ENCODE data around the gene RPS6KA6.
A peak's percentile ranks its signal among the peaks of the same experiment; 100 is the strongest.

RPS6KA6 gene

GRCh38 chrX:84186603-84187532 is 1.1 kb downstream of the RPS6KA6 start:
- Mint-ChIP-seq H3K36me3 (ENCODE audit: low read depth) (no peaks in the 10 kb centered on the region), H3K4me1 (ENCODE audit: low read depth) (no peaks in the 10 kb centered on the region), H3K9me3 (no peaks in the 10 kb centered on the region), H3K27me3 (ENCODE audit: low read depth) (peaks cover 7% of the 10 kb centered on the region), H3K27ac (no peak overlapping the region), H3K4me3 (peak overlapping the region; percentile 46)
- DNase-seq (ENCODE audit: low spot score), result no peak

GRCh38 chrX:84182516-84182915 is 5.5 kb downstream of the RPS6KA6 start:
- Mint-ChIP-seq H3K36me3 (ENCODE audit: low read depth) (no peaks in the 10 kb centered on the region), H3K4me1 (ENCODE audit: low read depth) (no peaks in the 10 kb centered on the region), H3K27me3 (ENCODE audit: low read depth) (peaks cover 7% of the 10 kb centered on the region), H3K4me3 (no peak overlapping the region), H3K27ac (no peak overlapping the region), H3K9me3 (no peaks in the 10 kb centered on the region)
- no peak for DNase-seq (ENCODE audit: low spot score)

DNA sequence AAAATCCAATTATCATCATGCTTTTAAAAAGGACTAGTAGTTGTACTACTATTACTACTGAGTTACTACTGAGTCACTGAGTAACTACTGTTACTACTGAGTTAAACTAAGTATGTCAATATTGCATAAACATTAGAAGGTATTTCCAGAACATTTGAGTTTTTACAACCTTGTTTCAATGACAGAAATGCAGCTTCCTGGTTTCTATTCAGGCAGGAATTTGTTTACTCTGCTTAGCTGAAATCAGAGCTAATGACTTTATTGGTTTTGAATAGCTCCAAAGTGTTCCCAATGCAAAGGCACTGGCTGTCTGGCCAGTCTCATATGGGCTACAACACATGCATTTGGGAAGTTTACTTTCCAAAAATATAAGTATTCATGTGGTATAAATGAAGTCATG is 12.0 kb downstream of the RPS6KA6 start:
- Mint-ChIP-seq H3K4me3 (no peak overlapping the region), H3K27me3 (ENCODE audit: low read depth) (no peaks in the 10 kb centered on the region), H3K27ac (no peak overlapping the region), H3K9me3 (no peaks in the 10 kb centered on the region), H3K4me1 (ENCODE audit: low read depth) (no peaks in the 10 kb centered on the region), H3K36me3 (ENCODE audit: low read depth) (no peaks in the 10 kb centered on the region)
- DNase-seq (ENCODE audit: low spot score), result no peak

DNA sequence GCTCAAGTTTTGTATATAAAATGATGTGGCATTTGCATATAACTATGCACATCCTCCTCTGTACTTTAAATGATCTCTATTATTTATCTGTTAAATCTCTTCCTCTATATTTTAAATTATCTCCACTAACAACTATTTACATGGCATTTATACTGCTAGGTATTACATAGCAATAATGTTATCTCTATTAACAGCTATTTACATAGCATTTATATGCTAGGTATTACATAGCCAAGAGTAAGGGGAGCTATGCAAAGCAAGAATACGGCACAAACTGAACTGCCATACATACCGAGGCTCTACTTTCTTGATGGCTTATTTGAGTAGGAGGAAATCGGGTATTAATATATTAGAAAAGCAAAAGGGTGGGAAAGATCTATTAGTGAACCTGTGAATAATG is 12.7 kb downstream of the RPS6KA6 start:
- no peaks in the 10 kb centered on the region for H3K27me3 Mint-ChIP-seq (ENCODE audit: low read depth)
- H3K9me3 Mint-ChIP-seq, result no peaks in the 10 kb centered on the region
- no peak overlapping the region for H3K27ac Mint-ChIP-seq
- DNase-seq (ENCODE audit: low spot score), result no peak
- H3K4me3 Mint-ChIP-seq, result no peak overlapping the region
- no peaks in the 10 kb centered on the region for H3K4me1 Mint-ChIP-seq (ENCODE audit: low read depth)
- H3K36me3 Mint-ChIP-seq (ENCODE audit: low read depth), result no peaks in the 10 kb centered on the region

GRCh38 chrX:84174348-84174747 is 13.7 kb downstream of the RPS6KA6 start:
- DNase-seq (ENCODE audit: low spot score), result no peak
- Mint-ChIP-seq H3K4me1 (ENCODE audit: low read depth) (no peaks in the 10 kb centered on the region), H3K36me3 (ENCODE audit: low read depth) (no peaks in the 10 kb centered on the region), H3K9me3 (no peaks in the 10 kb centered on the region), H3K27ac (no peak overlapping the region), H3K4me3 (no peak overlapping the region), H3K27me3 (ENCODE audit: low read depth) (no peaks in the 10 kb centered on the region)

- no peaks in the 10 kb centered on the region for H3K9me3 Mint-ChIP-seq
- H3K4me1 Mint-ChIP-seq (ENCODE audit: low read depth), result no peaks in the 10 kb centered on the region
- no peaks in the 10 kb centered on the region for H3K36me3 Mint-ChIP-seq (ENCODE audit: low read depth)
- no peak for DNase-seq (ENCODE audit: low spot score)
- H3K4me3 Mint-ChIP-seq, result no peak overlapping the region
- no peak overlapping the region for H3K27ac Mint-ChIP-seq
- no peaks in the 10 kb centered on the region for H3K27me3 Mint-ChIP-seq (ENCODE audit: low read depth)
These were observed 17.1 kb downstream of the RPS6KA6 start for GRCh38 chrX:84170931-84171330.

GRCh38 chrX:84168574-84168973 is 19.4 kb downstream of the RPS6KA6 start:
- no peaks in the 10 kb centered on the region for H3K4me1 Mint-ChIP-seq (ENCODE audit: low read depth)
- no peak overlapping the region for H3K4me3 Mint-ChIP-seq
- H3K27ac Mint-ChIP-seq, result no peak overlapping the region
- no peak for DNase-seq (ENCODE audit: low spot score)
- no peaks in the 10 kb centered on the region for H3K36me3 Mint-ChIP-seq (ENCODE audit: low read depth)
- no peaks in the 10 kb centered on the region for H3K27me3 Mint-ChIP-seq (ENCODE audit: low read depth)
- H3K9me3 Mint-ChIP-seq, result no peaks in the 10 kb centered on the region

DNA sequence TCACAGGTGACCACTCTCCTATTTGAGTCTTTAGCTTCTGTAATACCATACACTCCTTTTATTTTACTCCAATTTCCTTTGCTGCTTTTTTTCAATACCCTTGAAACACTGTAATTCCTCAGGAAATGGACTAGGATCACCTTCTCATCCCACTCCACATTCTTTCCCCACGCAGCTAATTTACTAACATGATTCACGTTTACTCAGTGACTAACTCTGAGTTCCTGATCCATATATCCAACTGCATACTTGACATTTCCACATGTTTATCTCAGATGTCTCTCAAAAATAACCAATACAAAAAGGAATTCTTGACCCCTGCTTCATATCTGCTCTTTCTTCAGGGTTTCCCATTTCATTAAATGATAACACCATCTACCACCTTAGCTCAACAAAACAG is 19.9 kb downstream of the RPS6KA6 start:
- H3K9me3 Mint-ChIP-seq, result no peaks in the 10 kb centered on the region
- H3K4me3 Mint-ChIP-seq, result no peak overlapping the region
- H3K4me1 Mint-ChIP-seq (ENCODE audit: low read depth), result no peaks in the 10 kb centered on the region
- DNase-seq (ENCODE audit: low spot score), result no peak
- H3K27ac Mint-ChIP-seq, result no peak overlapping the region
- H3K36me3 Mint-ChIP-seq (ENCODE audit: low read depth), result no peaks in the 10 kb centered on the region
- no peaks in the 10 kb centered on the region for H3K27me3 Mint-ChIP-seq (ENCODE audit: low read depth)

- Mint-ChIP-seq H3K27ac (no peak overlapping the region), H3K36me3 (ENCODE audit: low read depth) (no peaks in the 10 kb centered on the region), H3K4me3 (no peak overlapping the region), H3K9me3 (no peaks in the 10 kb centered on the region), H3K4me1 (ENCODE audit: low read depth) (no peaks in the 10 kb centered on the region), H3K27me3 (ENCODE audit: low read depth) (no peaks in the 10 kb centered on the region)
- DNase-seq (ENCODE audit: low spot score), result no peak
These were observed 22.3 kb downstream of the RPS6KA6 start for GRCh38 chrX:84165711-84166110.

DNA sequence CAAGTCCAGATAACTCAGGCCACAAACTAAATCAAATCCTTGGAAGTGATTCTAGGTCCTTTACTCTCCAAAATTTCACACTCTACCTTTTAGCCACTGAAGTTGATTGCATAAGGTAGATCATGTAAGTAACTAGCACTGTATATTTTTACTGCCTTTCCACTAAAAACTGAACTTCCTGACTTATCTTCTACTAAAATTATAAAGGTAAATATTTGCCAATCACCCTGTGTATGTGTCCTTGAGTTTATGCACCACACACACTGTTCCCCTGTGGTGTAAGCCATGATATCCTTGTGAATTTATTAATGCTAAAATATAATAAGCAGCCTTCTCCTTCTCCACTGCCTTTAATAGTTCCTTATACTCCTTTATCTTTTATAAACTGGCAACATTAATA is 25.6 kb downstream of the RPS6KA6 start:
- DNase-seq (ENCODE audit: low spot score), result no peak
- Mint-ChIP-seq H3K36me3 (ENCODE audit: low read depth) (no peaks in the 10 kb centered on the region), H3K27me3 (ENCODE audit: low read depth) (no peaks in the 10 kb centered on the region), H3K27ac (no peak overlapping the region), H3K4me3 (no peak overlapping the region), H3K4me1 (ENCODE audit: low read depth) (no peaks in the 10 kb centered on the region), H3K9me3 (no peaks in the 10 kb centered on the region)

GRCh38 chrX:84161641-84162040 is 26.4 kb downstream of the RPS6KA6 start:
- Mint-ChIP-seq H3K27ac (no peak overlapping the region), H3K27me3 (ENCODE audit: low read depth) (no peaks in the 10 kb centered on the region), H3K4me3 (no peak overlapping the region), H3K36me3 (ENCODE audit: low read depth) (no peaks in the 10 kb centered on the region), H3K9me3 (no peaks in the 10 kb centered on the region), H3K4me1 (ENCODE audit: low read depth) (no peaks in the 10 kb centered on the region)
- DNase-seq (ENCODE audit: low spot score), result no peak

DNA sequence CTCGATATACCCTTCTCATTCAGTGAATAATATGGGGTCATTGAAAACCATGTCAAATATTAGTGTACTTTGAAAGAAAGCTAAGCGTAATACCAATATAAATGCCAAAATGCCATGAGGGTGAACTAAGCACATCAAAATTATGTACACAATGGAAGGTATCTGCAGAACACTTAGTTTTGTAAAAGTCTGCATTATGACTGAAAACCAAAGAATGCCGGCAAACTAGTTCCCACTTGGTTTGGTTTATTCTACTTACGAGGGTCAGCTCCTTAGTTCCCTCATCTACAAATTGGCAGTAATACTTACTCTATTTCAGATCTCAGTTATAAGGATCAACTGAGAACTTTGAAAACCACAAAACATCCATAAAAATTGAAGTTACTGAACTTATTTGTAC is 27.3 kb downstream of the RPS6KA6 start:
- Mint-ChIP-seq H3K4me3 (no peak overlapping the region), H3K27ac (no peak overlapping the region), H3K36me3 (ENCODE audit: low read depth) (no peaks in the 10 kb centered on the region), H3K27me3 (ENCODE audit: low read depth) (no peaks in the 10 kb centered on the region), H3K4me1 (ENCODE audit: low read depth) (no peaks in the 10 kb centered on the region), H3K9me3 (no peaks in the 10 kb centered on the region)
- no peak for DNase-seq (ENCODE audit: low spot score)

- no peak overlapping the region for H3K27ac Mint-ChIP-seq
- H3K27me3 Mint-ChIP-seq (ENCODE audit: low read depth), result no peaks in the 10 kb centered on the region
- no peaks in the 10 kb centered on the region for H3K36me3 Mint-ChIP-seq (ENCODE audit: low read depth)
- no peak for DNase-seq (ENCODE audit: low spot score)
- no peaks in the 10 kb centered on the region for H3K4me1 Mint-ChIP-seq (ENCODE audit: low read depth)
- H3K9me3 Mint-ChIP-seq, result no peaks in the 10 kb centered on the region
- H3K4me3 Mint-ChIP-seq, result no peak overlapping the region
These were observed 31.2 kb downstream of the RPS6KA6 start for GRCh38 chrX:84156821-84157220.

DNA sequence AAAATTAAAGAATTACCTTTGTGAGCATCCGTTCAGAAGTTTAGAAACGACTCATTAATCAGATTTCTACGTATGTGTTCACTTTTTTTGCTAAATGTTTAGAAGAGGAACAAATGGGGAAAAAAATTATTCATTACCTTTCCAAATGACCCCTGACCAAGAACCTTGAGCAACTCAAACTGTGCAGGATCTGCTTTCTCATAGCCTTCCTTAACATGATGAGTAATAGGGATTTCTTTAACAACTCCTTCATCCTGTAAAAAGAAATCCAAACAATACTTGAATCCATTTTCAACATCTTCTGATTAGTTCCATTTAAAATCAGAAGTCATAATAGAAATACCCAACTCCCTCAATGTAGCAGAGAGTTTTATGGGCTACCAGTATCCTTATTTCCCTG is 32.1 kb downstream of the RPS6KA6 start:
- no peak overlapping the region for H3K27ac Mint-ChIP-seq
- no peak overlapping the region for H3K4me3 Mint-ChIP-seq
- no peaks in the 10 kb centered on the region for H3K9me3 Mint-ChIP-seq
- no peaks in the 10 kb centered on the region for H3K27me3 Mint-ChIP-seq (ENCODE audit: low read depth)
- no peaks in the 10 kb centered on the region for H3K36me3 Mint-ChIP-seq (ENCODE audit: low read depth)
- DNase-seq (ENCODE audit: low spot score), result no peak
- no peaks in the 10 kb centered on the region for H3K4me1 Mint-ChIP-seq (ENCODE audit: low read depth)

- H3K36me3 Mint-ChIP-seq (ENCODE audit: low read depth), result no peaks in the 10 kb centered on the region
- H3K9me3 Mint-ChIP-seq, result no peaks in the 10 kb centered on the region
- H3K27ac Mint-ChIP-seq, result no peak overlapping the region
- no peak overlapping the region for H3K4me3 Mint-ChIP-seq
- H3K4me1 Mint-ChIP-seq (ENCODE audit: low read depth), result no peaks in the 10 kb centered on the region
- DNase-seq (ENCODE audit: low spot score), result no peak
- H3K27me3 Mint-ChIP-seq (ENCODE audit: low read depth), result no peaks in the 10 kb centered on the region
These were observed 34.5 kb downstream of the RPS6KA6 start for GRCh38 chrX:84153538-84153937.

Measured in T-helper 2 cell treated with Interferon-gamma antibody and Interleukin-4, amounts not matched to agents 5 μg/mL and 100 μg/mL, for 36 hours (primary cell).